Endothelial cell of umbilical vein (primary cell): Measurements from ENCODE around the gene CHN1. TPM values are rescaled to one million over a fixed set of nuclear protein-coding genes. Genes with fewer than 3 reads are reported as not detected.

Experiments used
- BruUV-seq: library from RNA; stranded (reverse); fragments of 400-500 nt; replicated peaks from 2 replicates; lab custom pipeline; 2021; lab: Mats Ljungman, UMichigan
- CTCF ChIA-PET: fragments of 300-600, 350-600 bp; sonication (Branson Sonifier 250); formaldehyde crosslinking; loops from one replicate; lab custom pipeline; 2021; ENCODE audit warnings: antibody characterized with exemption, inconsistent platforms; lab: Charles Lee
- POLR2A ChIA-PET: fragments of 300-600, 350-600 bp; sonication (Branson Sonifier 250); formaldehyde crosslinking; loops from one replicate; lab custom pipeline; 2021; ENCODE audit warnings: antibody characterized with exemption, inconsistent platforms; lab: Charles Lee
- DNase-seq: peaks from one replicate; pipeline ENCODE4 v3.0.0-alpha.2; 2011; ENCODE audit warnings: low read depth, low spot score
- FAIRE-seq: peaks from 2 replicates; lab custom pipeline; 2011; peaks lifted over from hg19 to GRCh38; lab: Jason Lieb, UNC
- H2AFZ ChIP-seq: 2 replicates; pipeline ENCODE4 v1.6.0; 2012; ENCODE audit warnings: low read depth, low read length, control low read depth, inconsistent platforms
- H3K27ac ChIP-seq: 2 replicates; pipeline ENCODE4 v1.5.1; 2011; ENCODE audit warnings: low read depth, mild to moderate bottlenecking, control low read depth, low read length, moderate library complexity; ENCODE audit not compliant: insufficient read depth
- H3K27me3 ChIP-seq, 2 experiments: 2 replicates each; pipeline versions ENCODE4 v1.6.0 to v1.6.1; 2011; ENCODE audit warnings: low read length in 2 of 2, mixed read lengths in 1 of 2; ENCODE audit not compliant: control insufficient read depth in 2 of 2, insufficient read depth in 2 of 2
- H3K36me3 ChIP-seq, 2 experiments: 2 replicates in 1 of 2; 3 replicates in 1 of 2; pipeline ENCODE4 v1.5.1; 2011; ENCODE audit warnings: low read length in 2 of 2, mild to moderate bottlenecking in 1 of 2, moderate library complexity in 1 of 2; ENCODE audit not compliant: control insufficient read depth in 2 of 2, insufficient read depth in 2 of 2; ENCODE audit errors: extremely low read depth in 1 of 2
- H3K4me1 ChIP-seq: 3 replicates; pipeline ENCODE4 v1.5.1; 2011; ENCODE audit warnings: mild to moderate bottlenecking, low read length; ENCODE audit not compliant: control insufficient read depth, insufficient read depth; ENCODE audit errors: extremely low read depth
- H3K4me2 ChIP-seq: 2 replicates; pipeline ENCODE4 v1.6.1; 2011; ENCODE audit warnings: low read length, control low read depth, mixed read lengths; ENCODE audit not compliant: insufficient read depth
- H3K4me3 ChIP-seq, 3 experiments: fragments of 200-600 bp in 1 of 3; sonication (generic), shearing (Covaris generic) in 1 of 3; replicated peaks in 1 of 3; 2 replicates each; pipeline ENCODE4 v1.5.1; 2011 to 2016; ENCODE audit warnings: control low read depth in 3 of 3, low read length in 3 of 3, mild to moderate bottlenecking in 2 of 3, inconsistent platforms in 1 of 3, low read depth in 1 of 3, moderate library complexity in 1 of 3; ENCODE audit not compliant: insufficient read depth in 1 of 3
- H3K79me2 ChIP-seq: 2 replicates; pipeline ENCODE4 v1.6.0; 2012; ENCODE audit warnings: low read length, inconsistent platforms; ENCODE audit not compliant: control insufficient read depth, insufficient read depth
- H3K9ac ChIP-seq: replicated peaks from 2 replicates; pipeline ENCODE3; 2011; ENCODE audit warnings: low read length, control low read depth; ENCODE audit not compliant: insufficient read depth; ENCODE audit errors: extremely low read depth
- H3K9me1 ChIP-seq: replicated peaks from 3 replicates; pipeline ENCODE4 v1.6.0; 2011; ENCODE audit warnings: mild to moderate bottlenecking, low read length; ENCODE audit not compliant: control insufficient read depth, insufficient read depth; ENCODE audit errors: extremely low read depth
- H3K9me3 ChIP-seq: replicated peaks from 2 replicates; pipeline ENCODE4 v1.5.1; 2012; ENCODE audit warnings: low read length, inconsistent platforms; ENCODE audit not compliant: control insufficient read depth, insufficient read depth
- H4K20me1 ChIP-seq: replicated peaks from 2 replicates; pipeline ENCODE3; 2011; ENCODE audit warnings: mild to moderate bottlenecking, low read length; ENCODE audit not compliant: control insufficient read depth, insufficient read depth; ENCODE audit errors: extremely low read depth
- EZH2 ChIP-seq: IDR thresholded peaks from 2 replicates; pipeline ENCODE4 v1.6.1; 2012; ENCODE audit warnings: borderline replicate concordance, low read depth, mild to moderate bottlenecking, moderate library complexity, low read length, inconsistent platforms; ENCODE audit not compliant: severe bottlenecking
- FOS ChIP-seq: IDR thresholded peaks from 2 replicates; pipeline ENCODE4 v1.6.1; 2011; ENCODE audit warnings: mild to moderate bottlenecking, low read length, moderate library complexity, borderline replicate concordance; ENCODE audit not compliant: insufficient read depth
- GATA2 ChIP-seq: IDR thresholded peaks from 2 replicates; pipeline ENCODE4 v1.7.0; 2011; ENCODE audit warnings: low read depth, mild to moderate bottlenecking, moderate library complexity, mixed read lengths, low read length; ENCODE audit not compliant: insufficient read length, insufficient read depth
- JUN ChIP-seq: IDR thresholded peaks from 2 replicates; pipeline ENCODE4 v1.6.1; 2011; ENCODE audit warnings: borderline replicate concordance, low read depth; ENCODE audit not compliant: insufficient read length, insufficient read depth
- MYC ChIP-seq: IDR thresholded peaks from one replicate; pipeline ENCODE4 v1.6.1; 2011; ENCODE audit warnings: mild to moderate bottlenecking, low read depth, low read length
- POLR2A ChIP-seq: IDR thresholded peaks from 2 replicates; pipeline ENCODE4 v1.6.1; 2012; ENCODE audit warnings: low read depth, mild to moderate bottlenecking, control low read depth, low read length
- POLR2AphosphoS5 ChIP-seq: IDR thresholded peaks from 2 replicates; pipeline ENCODE4 v1.6.1; 2012; ENCODE audit warnings: low read depth, mild to moderate bottlenecking, control low read depth, low read length, moderate library complexity; ENCODE audit not compliant: insufficient read depth
- dilution Hi-C: fragments of 300-500 bp; cut with MboI; formaldehyde crosslinking; loops from one replicate; pipeline ENCODE4 v1.15.0; 2019; ENCODE audit warnings: low sequenced_read_pairs; ENCODE audit not compliant: extremely low pct_ligation_motif_present
- intact Hi-C: fragments of 100-400 bp; cut with micrococcal nuclease; formaldehyde crosslinking; loops from one replicate; pipeline ENCODE4 v1.10.0; 2022
- polyA plus RNA-seq, 4 experiments: library from polyadenylated mRNA; depleted of rRNA in 3 of 4; stranded (reverse) in 3 of 4; unstranded in 1 of 4; fragments of >200 nt; gene quantifications; 2 replicates each; pipeline versions ENCODE4 v1.2.1 to v1.2.3, GENCODE V29; 2011 to 2012; ENCODE audit warnings: missing spikeins in 1 of 4
- total RNA-seq: library from RNA; stranded (reverse); gene quantifications from 2 replicates; pipeline ENCODE4 v1.2.3, GENCODE V29; 2021
- TF ChIP-seq, protein P1 (sequence below): IDR thresholded peaks from 2 replicates; pipeline ENCODE4 v1.6.1; 2011; ENCODE audit not compliant: insufficient read depth, insufficient read length
- TF ChIP-seq, protein P2 (sequence below), 2 donors: IDR thresholded peaks; 1 replicate in 1 of 2; 2 replicates in 1 of 2; pipeline ENCODE4 v1.5.1; 2011; ENCODE audit warnings: low read length in 2 of 2, mild to moderate bottlenecking in 2 of 2, moderate library complexity in 2 of 2, control low read depth in 1 of 2, inconsistent platforms in 1 of 2, low read depth in 1 of 2; ENCODE audit not compliant: insufficient read depth in 1 of 2; ENCODE audit errors: extremely low read depth in 1 of 2

CHN1 gene
- total and polyA plus RNA-seq, 2 donors (not counting 3 experiments of a cell fraction or from before 2014, with no cell fraction given), result 23.3 to 24.9 TPM

DNA sequence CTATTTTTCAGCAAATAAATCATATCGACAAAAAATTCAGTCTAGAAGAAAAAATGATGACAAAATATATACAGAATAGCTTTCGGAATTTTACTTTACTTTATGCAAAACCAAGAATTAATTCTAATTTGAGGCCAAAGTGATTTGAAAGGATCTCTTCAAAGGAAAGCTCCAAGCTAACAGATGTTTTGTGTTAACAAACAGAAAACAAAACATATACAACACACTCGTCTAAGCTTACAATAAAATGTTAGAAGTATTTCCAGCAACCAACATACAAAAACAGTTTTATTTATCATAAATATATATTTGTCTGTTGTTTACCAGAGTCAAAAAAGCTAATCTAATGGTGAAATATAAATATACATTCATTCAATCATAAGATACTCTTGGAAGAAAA lies 122.8 kb downstream of the CHN1 start:
- DNase-seq, result no peak
- FAIRE-seq, result no peak
- POLR2A ChIA-PET, result no interaction called here

More for the DNA sequence above, 122.8 kb downstream of the CHN1 start:
- Histone ChIP-seq H3K36me3 (no peaks in the 10 kb centered on the region), H3K4me1 (peaks cover 7% of the 10 kb centered on the region), H2AFZ (no peak overlapping the region), H3K27me3 (no peaks in the 10 kb centered on the region), H3K9me3 (no peaks in the 10 kb centered on the region), H3K9me1 (no peaks in the 10 kb centered on the region), H4K20me1 (no peaks in the 10 kb centered on the region), H3K79me2 (no peaks in the 10 kb centered on the region), H3K9ac (no peak overlapping the region), H3K4me3 (no peak overlapping the region), H3K4me2 (no peak overlapping the region), H3K27ac (no peak overlapping the region)
- BruUV-seq, result no TSS peak
- dilution Hi-C loops (no loop called here), intact Hi-C loops (no loop called here)
- no peak for TF ChIP-seq EZH2
- TF ChIP-seq POLR2A, result no peak
- TF ChIP-seq GATA2, result no peak
- TF ChIP-seq, protein P1, sequence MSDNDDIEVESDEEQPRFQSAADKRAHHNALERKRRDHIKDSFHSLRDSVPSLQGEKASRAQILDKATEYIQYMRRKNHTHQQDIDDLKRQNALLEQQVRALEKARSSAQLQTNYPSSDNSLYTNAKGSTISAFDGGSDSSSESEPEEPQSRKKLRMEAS, result no peak
- TF ChIP-seq POLR2AphosphoS5, result no peak
- TF ChIP-seq, protein P2, sequence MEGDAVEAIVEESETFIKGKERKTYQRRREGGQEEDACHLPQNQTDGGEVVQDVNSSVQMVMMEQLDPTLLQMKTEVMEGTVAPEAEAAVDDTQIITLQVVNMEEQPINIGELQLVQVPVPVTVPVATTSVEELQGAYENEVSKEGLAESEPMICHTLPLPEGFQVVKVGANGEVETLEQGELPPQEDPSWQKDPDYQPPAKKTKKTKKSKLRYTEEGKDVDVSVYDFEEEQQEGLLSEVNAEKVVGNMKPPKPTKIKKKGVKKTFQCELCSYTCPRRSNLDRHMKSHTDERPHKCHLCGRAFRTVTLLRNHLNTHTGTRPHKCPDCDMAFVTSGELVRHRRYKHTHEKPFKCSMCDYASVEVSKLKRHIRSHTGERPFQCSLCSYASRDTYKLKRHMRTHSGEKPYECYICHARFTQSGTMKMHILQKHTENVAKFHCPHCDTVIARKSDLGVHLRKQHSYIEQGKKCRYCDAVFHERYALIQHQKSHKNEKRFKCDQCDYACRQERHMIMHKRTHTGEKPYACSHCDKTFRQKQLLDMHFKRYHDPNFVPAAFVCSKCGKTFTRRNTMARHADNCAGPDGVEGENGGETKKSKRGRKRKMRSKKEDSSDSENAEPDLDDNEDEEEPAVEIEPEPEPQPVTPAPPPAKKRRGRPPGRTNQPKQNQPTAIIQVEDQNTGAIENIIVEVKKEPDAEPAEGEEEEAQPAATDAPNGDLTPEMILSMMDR (IDR thresholded peaks at IDR 0.05; ENCODE audit: extremely low read depth in 1 of 2, insufficient read depth in 1 of 2, low read depth in 1 of 2, low read length in 2 of 2), result no peak
- TF ChIP-seq FOS, result no peak
- no peak for TF ChIP-seq JUN
- no peak for TF ChIP-seq MYC
- CTCF ChIA-PET, result interaction anchor here (0.8 to 5.6 kb wide), 7 partner anchors 12 to 134 kb away, joined by 3 to 19 read pairs (median 4); no protein-coding TSS in a partner anchor
